ENCODE measurements around the gene SEL1L. TPM values are rescaled to one million over a fixed set of nuclear protein-coding genes. Genes with fewer than 3 reads are reported as not detected.

SEL1L gene
- total RNA-seq (100 to 1,000 TPM in 1 of 2 donors, 10 to 100 TPM in 1; 67.4 to 101 TPM), polyA plus RNA-seq (10 to 100 TPM; 13.2 to 30.9 TPM)
- long read RNA-seq, donor 1, full-length matches to known transcripts, result 7 of 7 reads
- long read RNA-seq, donor 1, partial matches to known transcripts, result 0 of 7 reads
- long read RNA-seq, donor 1, other reads (novel, unspliced or antisense), result 0 of 7 reads
- long read RNA-seq, donor 2, full-length matches to known transcripts, result 1 of 1 reads
- long read RNA-seq, donor 2, partial matches to known transcripts, result 0 of 1 reads
- long read RNA-seq, donor 2, other reads (novel, unspliced or antisense), result 0 of 1 reads
- long read RNA-seq, donor 3, result 0 reads
- long read RNA-seq, donor 4, full-length matches to known transcripts, result 1 of 1 reads
- long read RNA-seq, donor 4, partial matches to known transcripts, result 0 of 1 reads
- long read RNA-seq, donor 4, other reads (novel, unspliced or antisense), result 0 of 1 reads
- long read RNA-seq, donor 5, full-length matches to known transcripts, result 4 of 10 reads
- long read RNA-seq, donor 5, partial matches to known transcripts, result 6 of 10 reads
- long read RNA-seq, donor 5, other reads (novel, unspliced or antisense), result 0 of 10 reads

DNA sequence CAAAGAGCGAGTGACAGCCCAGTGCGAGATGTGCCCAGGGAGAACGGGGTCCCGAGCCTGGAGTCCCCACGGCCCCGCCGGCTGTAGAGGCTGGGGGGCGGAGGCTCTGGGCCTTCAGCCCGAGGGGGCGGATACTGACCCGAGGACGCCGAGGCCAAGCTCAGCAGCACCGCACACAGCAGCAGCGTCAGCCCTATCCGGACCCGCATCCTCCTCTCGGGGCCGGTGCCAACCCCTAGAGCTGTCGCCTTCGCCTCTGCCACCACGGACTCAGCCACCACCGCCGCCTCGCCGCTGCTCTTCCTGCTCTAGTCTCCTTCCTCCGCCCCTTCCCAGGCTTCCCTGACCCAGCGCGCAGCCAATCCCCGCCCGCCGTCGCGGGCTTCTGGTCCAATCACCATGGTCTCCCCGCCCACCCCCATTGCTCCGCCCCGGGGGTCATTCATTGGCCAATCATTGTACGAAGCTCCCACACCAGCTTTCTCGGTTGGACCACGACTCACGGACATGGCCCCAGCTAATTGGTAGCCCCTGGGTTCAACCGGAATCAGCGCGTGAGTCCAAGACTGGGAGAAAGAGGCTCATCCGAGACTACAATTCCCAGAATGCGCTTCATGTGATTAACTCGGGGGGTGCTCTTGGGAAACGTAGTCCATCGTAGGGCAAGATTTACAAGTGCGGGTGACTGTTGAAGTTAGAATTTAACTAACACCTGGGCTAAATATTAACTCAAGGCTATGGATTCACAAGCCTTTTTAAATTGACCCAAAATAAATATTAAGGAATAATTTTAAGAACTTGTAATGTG lies at the start of gene SEL1L:
TSS of gene SEL1L (minus strand) at position 318 of the 808 bp plus-strand sequence. CDS start at position 209, 109 bp downstream.
- Histone ChIP-seq H3K4me3 (peak within 1 kb of the TSS; percentile 68), H3K27ac (ENCODE audit: low read depth in 1 of 2, low read length in 1 of 2) (peak within 1 kb of the TSS; percentile 55 to 63), H3K9ac (ENCODE audit: insufficient read depth in 1 of 2, low read length in 2 of 2) (peak within 1 kb of the TSS; percentile 78 to 87), H3K27me3 (ENCODE audit: control insufficient read depth in 3 of 3, insufficient read depth in 3 of 3, low read length in 2 of 3) (no peaks in the 10 kb centered on the region), H3K4me1 (ENCODE audit: control insufficient read depth in 5 of 5, insufficient read depth in 5 of 5, low read length in 5 of 5) (peaks cover 0 to 15% (median 4%) of the 10 kb centered on the region in 5 donors), H3K9me3 (ENCODE audit: control insufficient read depth in 4 of 4, insufficient read depth in 3 of 4, low read length in 3 of 4) (peaks cover 0 to 2% (median 0%) of the 10 kb centered on the region in 4 donors), H3K36me3 (ENCODE audit: control insufficient read depth in 4 of 4, insufficient read depth in 4 of 4, low read length in 4 of 4) (peaks cover 0 to 3% (median under 1%) of the 10 kb centered on the region in 4 donors)
- WGBS, 2 donors, result 0 to 1% methylated on average over 49 to 50 of the region's 50 CpGs
- peak; percentile 100 for DNase-seq
- TF ChIP-seq, protein P1, sequence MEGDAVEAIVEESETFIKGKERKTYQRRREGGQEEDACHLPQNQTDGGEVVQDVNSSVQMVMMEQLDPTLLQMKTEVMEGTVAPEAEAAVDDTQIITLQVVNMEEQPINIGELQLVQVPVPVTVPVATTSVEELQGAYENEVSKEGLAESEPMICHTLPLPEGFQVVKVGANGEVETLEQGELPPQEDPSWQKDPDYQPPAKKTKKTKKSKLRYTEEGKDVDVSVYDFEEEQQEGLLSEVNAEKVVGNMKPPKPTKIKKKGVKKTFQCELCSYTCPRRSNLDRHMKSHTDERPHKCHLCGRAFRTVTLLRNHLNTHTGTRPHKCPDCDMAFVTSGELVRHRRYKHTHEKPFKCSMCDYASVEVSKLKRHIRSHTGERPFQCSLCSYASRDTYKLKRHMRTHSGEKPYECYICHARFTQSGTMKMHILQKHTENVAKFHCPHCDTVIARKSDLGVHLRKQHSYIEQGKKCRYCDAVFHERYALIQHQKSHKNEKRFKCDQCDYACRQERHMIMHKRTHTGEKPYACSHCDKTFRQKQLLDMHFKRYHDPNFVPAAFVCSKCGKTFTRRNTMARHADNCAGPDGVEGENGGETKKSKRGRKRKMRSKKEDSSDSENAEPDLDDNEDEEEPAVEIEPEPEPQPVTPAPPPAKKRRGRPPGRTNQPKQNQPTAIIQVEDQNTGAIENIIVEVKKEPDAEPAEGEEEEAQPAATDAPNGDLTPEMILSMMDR (IDR thresholded peaks at IDR 0.05; ENCODE audit: control extremely low read depth, extremely low read depth), result no peak
- peak; percentile 99 for ATAC-seq (ENCODE audit: insufficient read depth, low FRiP score)

DNA sequence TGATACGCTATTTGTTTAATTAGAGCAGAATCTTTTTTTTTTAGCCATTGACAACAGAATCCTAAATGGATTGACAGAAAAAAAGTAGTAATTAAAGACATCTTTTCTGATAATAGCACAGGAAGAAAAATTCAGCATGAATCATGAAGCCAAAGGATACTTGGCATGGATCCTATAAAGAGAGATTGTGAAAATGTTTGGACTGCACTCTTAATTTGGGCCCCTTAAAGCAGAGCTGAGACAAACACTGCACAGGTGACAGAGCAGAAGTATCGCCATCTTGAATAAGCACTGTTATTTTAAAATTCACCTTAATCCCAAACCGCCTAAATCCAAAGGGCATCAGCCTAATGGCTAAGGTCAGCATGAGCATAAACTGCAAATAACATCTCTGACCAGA lies 48.8 kb upstream of the SEL1L start:
- Histone ChIP-seq H3K4me1 (ENCODE audit: control insufficient read depth in 5 of 5, insufficient read depth in 5 of 5, low read length in 5 of 5) (no peaks in the 10 kb centered on the region), H3K4me3 (no peak overlapping the region), H3K27ac (ENCODE audit: low read depth in 1 of 2, low read length in 1 of 2) (no peak overlapping the region), H3K9ac (ENCODE audit: insufficient read depth in 1 of 2, low read length in 2 of 2) (no peak overlapping the region), H3K36me3 (ENCODE audit: control insufficient read depth in 4 of 4, insufficient read depth in 4 of 4, low read length in 4 of 4) (no peaks in the 10 kb centered on the region), H3K9me3 (ENCODE audit: control insufficient read depth in 4 of 4, insufficient read depth in 3 of 4, low read length in 3 of 4) (peaks cover 0 to 2% (median 0%) of the 10 kb centered on the region in 4 donors), H3K27me3 (ENCODE audit: control insufficient read depth in 3 of 3, insufficient read depth in 3 of 3, low read length in 2 of 3) (no peaks in the 10 kb centered on the region)
- TF ChIP-seq, protein P1 (IDR thresholded peaks at IDR 0.05; ENCODE audit: control extremely low read depth, extremely low read depth), result no peak
- DNase-seq (peak in 1 of 3 donors; percentile 25), ATAC-seq (ENCODE audit: insufficient read depth, low FRiP score) (no peak)
- WGBS, 2 donors, result 78 to 88% methylated on average over 3 of the region's 3 CpGs

DNA sequence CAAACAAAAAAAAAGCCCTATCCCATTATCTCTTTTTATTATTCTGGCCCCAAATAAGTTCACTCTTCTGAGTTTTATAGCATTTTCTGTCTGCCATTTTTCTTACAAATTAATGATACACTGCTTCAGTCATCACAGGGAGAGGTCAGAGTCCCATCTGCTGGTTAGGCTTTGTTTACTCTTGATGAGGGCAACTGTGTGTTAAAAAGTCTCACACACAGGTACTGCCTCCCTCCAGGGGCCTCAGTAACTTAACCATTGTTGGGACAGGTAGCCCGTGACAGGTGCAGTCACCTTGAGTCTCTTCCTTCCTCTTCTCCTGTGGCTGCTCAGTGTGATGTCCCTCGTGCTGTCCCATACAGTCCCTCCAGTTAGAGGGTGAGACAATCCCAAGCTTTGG lies 45.5 kb upstream of the SEL1L start:
- H3K4me1 ChIP-seq (ENCODE audit: control insufficient read depth in 5 of 5, insufficient read depth in 5 of 5, low read length in 5 of 5), result no peaks in the 10 kb centered on the region
- H3K4me3 ChIP-seq, result no peak overlapping the region
- 70 to 78% methylated on average over 2 of the region's 2 CpGs for WGBS, 2 donors
- H3K27ac ChIP-seq (ENCODE audit: low read depth in 1 of 2, low read length in 1 of 2), result no peak overlapping the region
- DNase-seq (no peak), ATAC-seq (ENCODE audit: insufficient read depth, low FRiP score) (no peak)
- peaks cover 0 to 2% (median 0%) of the 10 kb centered on the region in 4 donors for H3K9me3 ChIP-seq (ENCODE audit: control insufficient read depth in 4 of 4, insufficient read depth in 3 of 4, low read length in 3 of 4)
- TF ChIP-seq, protein P1 (IDR thresholded peaks at IDR 0.05; ENCODE audit: control extremely low read depth, extremely low read depth), result no peak
- H3K36me3 ChIP-seq (ENCODE audit: control insufficient read depth in 4 of 4, insufficient read depth in 4 of 4, low read length in 4 of 4), result no peaks in the 10 kb centered on the region
- no peaks in the 10 kb centered on the region for H3K27me3 ChIP-seq (ENCODE audit: control insufficient read depth in 3 of 3, insufficient read depth in 3 of 3, low read length in 2 of 3)
- no peak overlapping the region for H3K9ac ChIP-seq (ENCODE audit: insufficient read depth in 1 of 2, low read length in 2 of 2)

All from lung (tissue), 16 donors.